ENCODE results near the gene VCL. TPM values are rescaled to one million over a fixed set of nuclear protein-coding genes. Genes with fewer than 3 reads are reported as not detected.

Gene VCL
- total and polyA plus RNA-seq, 9 of the 15 experiments (the other 6 are each of a cell fraction or from before 2014, with no cell fraction given), result 29.8 to 186 (median 76.4) TPM

DNA sequence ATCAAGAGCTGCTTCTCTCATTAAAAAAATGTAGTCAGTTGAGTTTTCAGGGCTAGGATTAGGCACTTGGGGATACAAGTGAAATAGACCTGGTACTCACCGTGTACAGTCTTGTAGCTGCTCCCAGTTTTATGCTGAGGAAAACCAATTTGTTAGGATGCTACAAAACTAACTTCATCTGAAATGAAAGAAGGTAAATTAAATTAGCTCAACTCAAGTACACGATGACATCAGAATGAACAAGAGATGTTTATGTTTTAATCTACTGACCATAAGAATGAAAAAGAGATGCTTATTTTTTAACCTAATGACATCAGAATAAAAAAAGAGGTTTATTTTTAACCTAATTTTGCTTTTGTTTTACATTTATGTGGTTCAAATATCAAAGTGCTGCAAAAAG, 79.0 kb downstream of the VCL start (continued):
- TF ChIP-seq SAFB (IDR thresholded peaks at IDR 0.05; ENCODE audit: borderline replicate concordance, low read depth, low read length) (no peak), FUS (optimal IDR thresholded peaks at IDR 0.05; ENCODE audit: low read depth, low read length) (no peak)

DNA sequence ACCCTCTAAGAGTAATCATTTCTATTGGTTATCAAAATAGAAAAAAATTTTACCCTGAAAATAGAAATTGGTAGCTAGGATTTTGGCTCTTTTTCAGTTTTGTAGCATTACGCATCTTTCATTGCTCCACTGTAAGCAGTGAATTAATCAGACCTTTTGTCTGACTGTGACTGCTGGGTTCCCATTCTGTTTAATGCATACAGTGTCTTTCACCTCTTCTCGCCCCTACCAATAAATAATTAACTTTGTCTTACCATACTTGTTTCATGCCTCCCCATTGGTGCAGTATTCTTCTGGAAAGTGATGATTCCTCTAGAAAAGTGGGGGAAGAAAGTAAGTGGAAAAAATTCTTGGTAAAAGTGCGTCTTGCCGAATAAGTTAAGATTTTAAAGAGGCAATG, 79.5 kb downstream of the VCL start:
- intact Hi-C loops (cut with micrococcal nuclease), result no loop called here
- Histone ChIP-seq H3K4me3 (no peak overlapping the region), H3K27me3 (ENCODE audit: control insufficient read depth in 2 of 2, insufficient read depth in 2 of 2, low read length in 2 of 2) (no peaks in the 10 kb centered on the region), H4K20me1 (replicated peaks; ENCODE audit: control insufficient read depth, insufficient read depth, low read length) (no peaks in the 10 kb centered on the region), H3K79me2 (ENCODE audit: control insufficient read depth, insufficient read depth, low read length) (no peaks in the 10 kb centered on the region; the same call in 2 of the 3 replicates), H3K36me3 (ENCODE audit: control insufficient read depth, insufficient read depth, low read length) (peaks cover 72% of the 10 kb centered on the region), H3K9me3 (replicated peaks; ENCODE audit: control insufficient read depth, insufficient read depth, low read depth, low read length) (no peaks in the 10 kb centered on the region), H2AFZ (ENCODE audit: low read depth, low read length) (no peak overlapping the region), H3K4me2 (ENCODE audit: insufficient read depth, low read length) (no peak overlapping the region), H3K27ac (ENCODE audit: extremely low read depth, low read depth, low read length) (no peak overlapping the region), H3K4me1 (replicated peaks in 1 of 2; ENCODE audit: control insufficient read depth in 2 of 2, insufficient read depth in 2 of 2, low read length in 2 of 2) (peaks cover 0 to 15% of the 10 kb centered on the region in 2 experiments; a peak in 1 of 5 replicates), H3K9me1 (ENCODE audit: control insufficient read depth, insufficient read depth, low read length) (no peaks in the 10 kb centered on the region), H3K9ac (ENCODE audit: insufficient read depth in 1 of 2, low read depth in 2 of 2, low read length in 2 of 2) (no peak overlapping the region)
- 98% methylated on average over 4 of the region's 4 CpGs for WGBS (ENCODE audit: insufficient coverage, low coverage, missing lambda C conversion rate)
- in situ Hi-C loops (cut with MboI), result no loop called here
- no TSS peak for BruUV-seq (replicated peaks)
- FAIRE-seq (no peak), ATAC-seq (no peak), DNase-seq (ENCODE audit: extremely low read depth in 1 of 4, low spot score in 3 of 4) (no peak)
- ChIA-PET CTCF (ENCODE audit: low intra/inter-chr PET ratio) (no interaction called here), POLR2A (interaction anchor here (1.4 to 3.4 kb wide), 2 partner anchors 11 to 22 kb away, joined by 3 to 16 read pairs; no protein-coding TSS in a partner anchor)
- TF ChIP-seq HCFC1 (IDR thresholded peaks at IDR 0.05; ENCODE audit: low read depth, low read length), result no peak
- no peak for TF ChIP-seq FOXK1 (CRISPR knock-in tag; IDR thresholded peaks at IDR 0.05; ENCODE audit: borderline replicate concordance)
- no peak for TF ChIP-seq GATAD2A (IDR thresholded peaks at IDR 0.05)
- no peak for TF ChIP-seq SRSF1 (IDR thresholded peaks at IDR 0.05; ENCODE audit: low read depth, low read length)
- TF ChIP-seq, protein P1, sequence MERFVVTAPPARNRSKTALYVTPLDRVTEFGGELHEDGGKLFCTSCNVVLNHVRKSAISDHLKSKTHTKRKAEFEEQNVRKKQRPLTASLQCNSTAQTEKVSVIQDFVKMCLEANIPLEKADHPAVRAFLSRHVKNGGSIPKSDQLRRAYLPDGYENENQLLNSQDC (CRISPR knock-in tag; IDR thresholded peaks at IDR 0.05), result no peak
- TF ChIP-seq, protein P2, sequence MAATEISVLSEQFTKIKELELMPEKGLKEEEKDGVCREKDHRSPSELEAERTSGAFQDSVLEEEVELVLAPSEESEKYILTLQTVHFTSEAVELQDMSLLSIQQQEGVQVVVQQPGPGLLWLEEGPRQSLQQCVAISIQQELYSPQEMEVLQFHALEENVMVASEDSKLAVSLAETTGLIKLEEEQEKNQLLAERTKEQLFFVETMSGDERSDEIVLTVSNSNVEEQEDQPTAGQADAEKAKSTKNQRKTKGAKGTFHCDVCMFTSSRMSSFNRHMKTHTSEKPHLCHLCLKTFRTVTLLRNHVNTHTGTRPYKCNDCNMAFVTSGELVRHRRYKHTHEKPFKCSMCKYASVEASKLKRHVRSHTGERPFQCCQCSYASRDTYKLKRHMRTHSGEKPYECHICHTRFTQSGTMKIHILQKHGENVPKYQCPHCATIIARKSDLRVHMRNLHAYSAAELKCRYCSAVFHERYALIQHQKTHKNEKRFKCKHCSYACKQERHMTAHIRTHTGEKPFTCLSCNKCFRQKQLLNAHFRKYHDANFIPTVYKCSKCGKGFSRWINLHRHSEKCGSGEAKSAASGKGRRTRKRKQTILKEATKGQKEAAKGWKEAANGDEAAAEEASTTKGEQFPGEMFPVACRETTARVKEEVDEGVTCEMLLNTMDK (IDR thresholded peaks at IDR 0.05; ENCODE audit: borderline replicate concordance, insufficient read depth, low read depth, low read length, poor library complexity, severe bottlenecking), result no peak
- TF ChIP-seq, protein P3, sequence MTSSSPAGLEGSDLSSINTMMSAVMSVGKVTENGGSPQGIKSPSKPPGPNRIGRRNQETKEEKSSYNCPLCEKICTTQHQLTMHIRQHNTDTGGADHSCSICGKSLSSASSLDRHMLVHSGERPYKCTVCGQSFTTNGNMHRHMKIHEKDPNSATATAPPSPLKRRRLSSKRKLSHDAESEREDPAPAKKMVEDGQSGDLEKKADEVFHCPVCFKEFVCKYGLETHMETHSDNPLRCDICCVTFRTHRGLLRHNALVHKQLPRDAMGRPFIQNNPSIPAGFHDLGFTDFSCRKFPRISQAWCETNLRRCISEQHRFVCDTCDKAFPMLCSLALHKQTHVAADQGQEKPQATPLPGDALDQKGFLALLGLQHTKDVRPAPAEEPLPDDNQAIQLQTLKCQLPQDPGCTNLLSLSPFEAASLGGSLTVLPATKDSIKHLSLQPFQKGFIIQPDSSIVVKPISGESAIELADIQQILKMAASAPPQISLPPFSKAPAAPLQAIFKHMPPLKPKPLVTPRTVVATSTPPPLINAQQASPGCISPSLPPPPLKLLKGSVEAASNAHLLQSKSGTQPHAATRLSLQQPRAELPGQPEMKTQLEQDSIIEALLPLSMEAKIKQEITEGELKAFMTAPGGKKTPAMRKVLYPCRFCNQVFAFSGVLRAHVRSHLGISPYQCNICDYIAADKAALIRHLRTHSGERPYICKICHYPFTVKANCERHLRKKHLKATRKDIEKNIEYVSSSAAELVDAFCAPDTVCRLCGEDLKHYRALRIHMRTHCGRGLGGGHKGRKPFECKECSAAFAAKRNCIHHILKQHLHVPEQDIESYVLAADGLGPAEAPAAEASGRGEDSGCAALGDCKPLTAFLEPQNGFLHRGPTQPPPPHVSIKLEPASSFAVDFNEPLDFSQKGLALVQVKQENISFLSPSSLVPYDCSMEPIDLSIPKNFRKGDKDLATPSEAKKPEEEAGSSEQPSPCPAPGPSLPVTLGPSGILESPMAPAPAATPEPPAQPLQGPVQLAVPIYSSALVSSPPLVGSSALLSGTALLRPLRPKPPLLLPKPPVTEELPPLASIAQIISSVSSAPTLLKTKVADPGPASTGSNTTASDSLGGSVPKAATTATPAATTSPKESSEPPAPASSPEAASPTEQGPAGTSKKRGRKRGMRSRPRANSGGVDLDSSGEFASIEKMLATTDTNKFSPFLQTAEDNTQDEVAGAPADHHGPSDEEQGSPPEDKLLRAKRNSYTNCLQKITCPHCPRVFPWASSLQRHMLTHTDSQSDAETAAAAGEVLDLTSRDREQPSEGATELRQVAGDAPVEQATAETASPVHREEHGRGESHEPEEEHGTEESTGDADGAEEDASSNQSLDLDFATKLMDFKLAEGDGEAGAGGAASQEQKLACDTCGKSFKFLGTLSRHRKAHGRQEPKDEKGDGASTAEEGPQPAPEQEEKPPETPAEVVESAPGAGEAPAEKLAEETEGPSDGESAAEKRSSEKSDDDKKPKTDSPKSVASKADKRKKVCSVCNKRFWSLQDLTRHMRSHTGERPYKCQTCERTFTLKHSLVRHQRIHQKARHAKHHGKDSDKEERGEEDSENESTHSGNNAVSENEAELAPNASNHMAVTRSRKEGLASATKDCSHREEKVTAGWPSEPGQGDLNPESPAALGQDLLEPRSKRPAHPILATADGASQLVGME (CRISPR knock-in tag; IDR thresholded peaks at IDR 0.05), result no peak
- TF ChIP-seq, protein P4, sequence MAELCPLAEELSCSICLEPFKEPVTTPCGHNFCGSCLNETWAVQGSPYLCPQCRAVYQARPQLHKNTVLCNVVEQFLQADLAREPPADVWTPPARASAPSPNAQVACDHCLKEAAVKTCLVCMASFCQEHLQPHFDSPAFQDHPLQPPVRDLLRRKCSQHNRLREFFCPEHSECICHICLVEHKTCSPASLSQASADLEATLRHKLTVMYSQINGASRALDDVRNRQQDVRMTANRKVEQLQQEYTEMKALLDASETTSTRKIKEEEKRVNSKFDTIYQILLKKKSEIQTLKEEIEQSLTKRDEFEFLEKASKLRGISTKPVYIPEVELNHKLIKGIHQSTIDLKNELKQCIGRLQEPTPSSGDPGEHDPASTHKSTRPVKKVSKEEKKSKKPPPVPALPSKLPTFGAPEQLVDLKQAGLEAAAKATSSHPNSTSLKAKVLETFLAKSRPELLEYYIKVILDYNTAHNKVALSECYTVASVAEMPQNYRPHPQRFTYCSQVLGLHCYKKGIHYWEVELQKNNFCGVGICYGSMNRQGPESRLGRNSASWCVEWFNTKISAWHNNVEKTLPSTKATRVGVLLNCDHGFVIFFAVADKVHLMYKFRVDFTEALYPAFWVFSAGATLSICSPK (IDR thresholded peaks at IDR 0.05; ENCODE audit: borderline replicate concordance), result no peak
- TF ChIP-seq ASH1L (IDR thresholded peaks at IDR 0.05; ENCODE audit: borderline replicate concordance, low read depth, partially characterized antibody), result no peak

Data from K562 (cell line).